COLO668 (cell line): ENCODE results near the gene NCBP1.

Source experiments
- DNase-seq: peaks from one replicate; lab custom pipeline; 2025; ENCODE audit not compliant: unreplicated experiment; lab: John Stamatoyannopoulos, UW

The NCBP1 gene

GRCh38 chr9:97706246-97706645 is 72.6 kb downstream of the NCBP1 start:
- DNase-seq = no peak

- DNase-seq = peak; percentile 36
Measured at GRCh38 chr9:97710356-97711222, 77.0 kb downstream of the NCBP1 start.

- DNase-seq = no peak
Measured at GRCh38 chr9:97711223-97711626, 77.6 kb downstream of the NCBP1 start.

GRCh38 chr9:97714435-97714834 is 80.8 kb downstream of the NCBP1 start:
- DNase-seq = no peak

GRCh38 chr9:97717866-97718265 is 84.2 kb downstream of the NCBP1 start:
- DNase-seq = no peak

- DNase-seq = no peak
Measured at GRCh38 chr9:97721396-97721795, 87.8 kb downstream of the NCBP1 start.

- no peak for DNase-seq
Measured at GRCh38 chr9:97722331-97722730, 88.7 kb downstream of the NCBP1 start.
